ENCODE data around the gene ROPN1B. TPM values are rescaled to one million over a fixed set of nuclear protein-coding genes. Genes with fewer than 3 reads are reported as not detected.
"Not testable (repeated sequence)": the region's sequence is repeated elsewhere in the genome, so short reads cannot be mapped to it uniquely, and the experiment has no call there.

Gene ROPN1B
- total RNA-seq, 1 donor from 2014 or later: not detected

- TF ChIP-seq CTCF (IDR thresholded peaks at IDR 0.05; ENCODE audit: partially characterized antibody, unreplicated experiment): peak; percentile 73
- DNase-seq: peak; percentile 88
- H3K36me3 Mint-ChIP-seq (ENCODE audit: unreplicated experiment); H3K27me3 Mint-ChIP-seq (ENCODE audit: unreplicated experiment); H3K27ac Mint-ChIP-seq (ENCODE audit: unreplicated experiment); H3K4me1 Mint-ChIP-seq (ENCODE audit: low read depth, unreplicated experiment); H3K4me3 Mint-ChIP-seq (ENCODE audit: unreplicated experiment); H3K9me3 Mint-ChIP-seq (ENCODE audit: unreplicated experiment): not testable (repeated sequence)
Measured at GRCh38 chr3:125928771-125929545, 40.0 kb upstream of the ROPN1B start.

GRCh38 chr3:125929765-125930164, 39.2 kb upstream of the ROPN1B start:
- H3K9me3 Mint-ChIP-seq (ENCODE audit: unreplicated experiment); H3K27ac Mint-ChIP-seq (ENCODE audit: unreplicated experiment); H3K27me3 Mint-ChIP-seq (ENCODE audit: unreplicated experiment); H3K4me3 Mint-ChIP-seq (ENCODE audit: unreplicated experiment); H3K36me3 Mint-ChIP-seq (ENCODE audit: unreplicated experiment); H3K4me1 Mint-ChIP-seq (ENCODE audit: low read depth, unreplicated experiment); DNase-seq: not testable (repeated sequence)

- H3K9me3 Mint-ChIP-seq (ENCODE audit: unreplicated experiment); H3K4me1 Mint-ChIP-seq (ENCODE audit: low read depth, unreplicated experiment); DNase-seq; H3K4me3 Mint-ChIP-seq (ENCODE audit: unreplicated experiment); H3K36me3 Mint-ChIP-seq (ENCODE audit: unreplicated experiment); H3K27ac Mint-ChIP-seq (ENCODE audit: unreplicated experiment); H3K27me3 Mint-ChIP-seq (ENCODE audit: unreplicated experiment): not testable (repeated sequence)
Measured at GRCh38 chr3:125931355-125931880, 37.6 kb upstream of the ROPN1B start.

GRCh38 chr3:125933397-125934173, 35.4 kb upstream of the ROPN1B start:
- not testable (repeated sequence) for H3K36me3 Mint-ChIP-seq (ENCODE audit: unreplicated experiment); H3K27me3 Mint-ChIP-seq (ENCODE audit: unreplicated experiment); DNase-seq

GRCh38 chr3:125935252-125935874, 33.6 kb upstream of the ROPN1B start:
- H3K27me3 Mint-ChIP-seq (ENCODE audit: unreplicated experiment); H3K9me3 Mint-ChIP-seq (ENCODE audit: unreplicated experiment); H3K36me3 Mint-ChIP-seq (ENCODE audit: unreplicated experiment); DNase-seq; H3K4me3 Mint-ChIP-seq (ENCODE audit: unreplicated experiment); H3K27ac Mint-ChIP-seq (ENCODE audit: unreplicated experiment); H3K4me1 Mint-ChIP-seq (ENCODE audit: low read depth, unreplicated experiment): not testable (repeated sequence)

More at GRCh38 chr3:125933397-125934173, 35.4 kb upstream of the ROPN1B start:
- H3K9me3 Mint-ChIP-seq (ENCODE audit: unreplicated experiment); H3K27ac Mint-ChIP-seq (ENCODE audit: unreplicated experiment); H3K4me1 Mint-ChIP-seq (ENCODE audit: low read depth, unreplicated experiment); H3K4me3 Mint-ChIP-seq (ENCODE audit: unreplicated experiment): not testable (repeated sequence)

GRCh38 chr3:125936210-125936815, 32.7 kb upstream of the ROPN1B start:
- not testable (repeated sequence) for DNase-seq; H3K9me3 Mint-ChIP-seq (ENCODE audit: unreplicated experiment); H3K36me3 Mint-ChIP-seq (ENCODE audit: unreplicated experiment); H3K4me1 Mint-ChIP-seq (ENCODE audit: low read depth, unreplicated experiment); H3K27me3 Mint-ChIP-seq (ENCODE audit: unreplicated experiment); H3K27ac Mint-ChIP-seq (ENCODE audit: unreplicated experiment); H3K4me3 Mint-ChIP-seq (ENCODE audit: unreplicated experiment)

GRCh38 chr3:125936891-125937290, 32.1 kb upstream of the ROPN1B start:
- H3K27ac Mint-ChIP-seq (ENCODE audit: unreplicated experiment); H3K4me3 Mint-ChIP-seq (ENCODE audit: unreplicated experiment); H3K27me3 Mint-ChIP-seq (ENCODE audit: unreplicated experiment); H3K4me1 Mint-ChIP-seq (ENCODE audit: low read depth, unreplicated experiment); H3K9me3 Mint-ChIP-seq (ENCODE audit: unreplicated experiment); DNase-seq; H3K36me3 Mint-ChIP-seq (ENCODE audit: unreplicated experiment): not testable (repeated sequence)

- not testable (repeated sequence) for H3K27ac Mint-ChIP-seq (ENCODE audit: unreplicated experiment); DNase-seq; H3K27me3 Mint-ChIP-seq (ENCODE audit: unreplicated experiment); H3K36me3 Mint-ChIP-seq (ENCODE audit: unreplicated experiment); H3K9me3 Mint-ChIP-seq (ENCODE audit: unreplicated experiment); H3K4me3 Mint-ChIP-seq (ENCODE audit: unreplicated experiment); H3K4me1 Mint-ChIP-seq (ENCODE audit: low read depth, unreplicated experiment)
Measured at GRCh38 chr3:125947806-125948205, 21.2 kb upstream of the ROPN1B start.

GRCh38 chr3:125948901-125949300, 20.1 kb upstream of the ROPN1B start:
- H3K9me3 Mint-ChIP-seq (ENCODE audit: unreplicated experiment); DNase-seq; H3K27me3 Mint-ChIP-seq (ENCODE audit: unreplicated experiment); H3K36me3 Mint-ChIP-seq (ENCODE audit: unreplicated experiment); H3K4me1 Mint-ChIP-seq (ENCODE audit: low read depth, unreplicated experiment); H3K4me3 Mint-ChIP-seq (ENCODE audit: unreplicated experiment); H3K27ac Mint-ChIP-seq (ENCODE audit: unreplicated experiment): not testable (repeated sequence)

- H3K27me3 Mint-ChIP-seq (ENCODE audit: unreplicated experiment); H3K27ac Mint-ChIP-seq (ENCODE audit: unreplicated experiment); H3K9me3 Mint-ChIP-seq (ENCODE audit: unreplicated experiment); H3K4me3 Mint-ChIP-seq (ENCODE audit: unreplicated experiment); H3K36me3 Mint-ChIP-seq (ENCODE audit: unreplicated experiment); H3K4me1 Mint-ChIP-seq (ENCODE audit: low read depth, unreplicated experiment); DNase-seq: not testable (repeated sequence)
Measured at GRCh38 chr3:125951176-125951575, 17.8 kb upstream of the ROPN1B start.

Measured in glutamatergic neuron (in vitro differentiated cells).